PFSK-1 (cell line): ENCODE results near the gene ALKBH5.

Source experiments
- FOXP2 ChIP-seq: optimal IDR thresholded peaks from 2 replicates; pipeline ENCODE3; 2011; ENCODE audit warnings: borderline replicate concordance, control low read depth, inconsistent platforms; ENCODE audit not compliant: insufficient read depth; ENCODE audit errors: extremely low read length, extremely low read depth
- POLR2AphosphoS5 ChIP-seq: IDR thresholded peaks from 2 replicates; pipeline ENCODE4 v1.6.1; 2012; ENCODE audit warnings: low read depth, mild to moderate bottlenecking, control low read depth, low read length, moderate library complexity
- REST ChIP-seq, 2 experiments: IDR thresholded peaks; 2 replicates each; pipeline versions ENCODE4 v1.6.1 to v1.8.0; 2011 to 2012; ENCODE audit warnings: low read depth in 2 of 2, low read length in 2 of 2, control low read depth in 1 of 2, inconsistent platforms in 1 of 2, mild to moderate bottlenecking in 1 of 2, moderate library complexity in 1 of 2; ENCODE audit not compliant: insufficient read depth in 1 of 2
- SIN3A ChIP-seq: IDR thresholded peaks from 2 replicates; pipeline ENCODE4 v1.6.1; 2012; ENCODE audit warnings: mild to moderate bottlenecking, low read length, moderate library complexity, borderline replicate concordance; ENCODE audit not compliant: insufficient read depth
- TAF1 ChIP-seq: IDR thresholded peaks from 2 replicates; pipeline ENCODE4 v1.6.1; 2012; ENCODE audit warnings: low read length, control low read depth, borderline replicate concordance; ENCODE audit not compliant: insufficient read depth

The ALKBH5 gene

GRCh38 chr17:18233803-18234518, 50.3 kb downstream of the ALKBH5 start:
- TF ChIP-seq POLR2AphosphoS5 (no peak), FOXP2 (no peak), TAF1 (no peak), REST (IDR thresholded peaks at IDR 0.05; ENCODE audit: insufficient read depth in 1 of 2, low read depth in 2 of 2, low read length in 2 of 2) (no peak), SIN3A (no peak)

GRCh38 chr17:18234853-18235380, 51.3 kb downstream of the ALKBH5 start:
- TF ChIP-seq REST (IDR thresholded peaks at IDR 0.05; ENCODE audit: insufficient read depth in 1 of 2, low read depth in 2 of 2, low read length in 2 of 2) (no peak), TAF1 (no peak), SIN3A (no peak), POLR2AphosphoS5 (no peak), FOXP2 (no peak)

GRCh38 chr17:18235743-18236256, 52.2 kb downstream of the ALKBH5 start:
- no peak for TF ChIP-seq POLR2AphosphoS5
- TF ChIP-seq REST (IDR thresholded peaks at IDR 0.05; ENCODE audit: insufficient read depth in 1 of 2, low read depth in 2 of 2, low read length in 2 of 2): no peak
- TF ChIP-seq TAF1: no peak
- no peak for TF ChIP-seq SIN3A
- TF ChIP-seq FOXP2: no peak

GRCh38 chr17:18236494-18236893, 52.9 kb downstream of the ALKBH5 start:
- no peak for TF ChIP-seq POLR2AphosphoS5
- TF ChIP-seq TAF1: no peak
- TF ChIP-seq FOXP2: no peak
- no peak for TF ChIP-seq REST (IDR thresholded peaks at IDR 0.05; ENCODE audit: insufficient read depth in 1 of 2, low read depth in 2 of 2, low read length in 2 of 2)
- TF ChIP-seq SIN3A: no peak
